GM18870 (cell line): ENCODE data around the gene FSIP1.

ENCODE experiments used
- ATAC-seq: cut with Tn5 transposase; IDR thresholded peaks from one replicate; pipeline ENCODE4 v1.9.1; 2021; ENCODE audit warnings: moderate library complexity; ENCODE audit not compliant: unreplicated experiment

FSIP1 gene

DNA sequence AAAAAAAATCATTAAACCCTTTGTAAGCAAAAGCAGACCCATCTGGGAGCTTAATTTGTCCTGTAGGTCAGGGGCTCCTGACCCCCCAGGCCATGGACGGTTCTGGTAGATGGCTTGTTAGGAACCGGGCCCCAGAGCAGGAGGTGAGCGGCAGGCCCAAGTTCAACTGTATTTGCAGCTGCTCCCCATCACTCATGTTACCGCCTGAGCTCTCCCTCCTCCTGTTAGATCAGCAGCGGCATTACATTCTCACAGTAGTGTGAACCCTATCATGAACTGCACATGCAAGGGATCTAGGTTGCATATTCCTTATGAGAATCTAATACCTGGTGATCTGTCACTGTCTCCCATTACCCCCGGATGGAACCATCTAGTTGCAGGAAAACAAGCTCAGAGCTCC is 60.7 kb downstream of the FSIP1 start:
- ATAC-seq: no peak

- no peak for ATAC-seq
Observed at GRCh38 chr15:39720621-39721611, 61.7 kb downstream of the FSIP1 start.

- no peak for ATAC-seq
Observed at GRCh38 chr15:39720081-39720480, 62.6 kb downstream of the FSIP1 start.

- no peak for ATAC-seq
Observed at GRCh38 chr15:39719109-39719508, 63.5 kb downstream of the FSIP1 start.

GRCh38 chr15:39717134-39717533 is 65.5 kb downstream of the FSIP1 start:
- no peak for ATAC-seq

DNA sequence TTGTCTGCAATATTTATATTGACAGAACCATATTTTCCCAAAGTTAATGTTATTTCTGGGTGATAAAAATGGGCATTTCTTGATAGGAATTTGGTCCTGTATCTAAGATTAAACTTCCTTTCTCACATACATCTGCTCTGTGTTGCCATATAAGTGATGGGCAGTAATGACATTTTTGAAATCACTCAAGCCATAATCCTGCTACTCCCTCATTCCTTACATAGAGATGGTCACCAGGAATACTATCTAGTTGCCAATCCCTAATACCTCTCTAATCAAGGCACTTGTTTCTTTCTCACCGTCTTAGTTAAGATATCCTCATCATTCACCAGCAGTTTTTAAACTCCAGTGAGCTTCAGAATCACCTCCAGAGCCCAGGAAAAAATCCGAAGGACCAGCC is 68.4 kb downstream of the FSIP1 start:
- no peak for ATAC-seq

DNA sequence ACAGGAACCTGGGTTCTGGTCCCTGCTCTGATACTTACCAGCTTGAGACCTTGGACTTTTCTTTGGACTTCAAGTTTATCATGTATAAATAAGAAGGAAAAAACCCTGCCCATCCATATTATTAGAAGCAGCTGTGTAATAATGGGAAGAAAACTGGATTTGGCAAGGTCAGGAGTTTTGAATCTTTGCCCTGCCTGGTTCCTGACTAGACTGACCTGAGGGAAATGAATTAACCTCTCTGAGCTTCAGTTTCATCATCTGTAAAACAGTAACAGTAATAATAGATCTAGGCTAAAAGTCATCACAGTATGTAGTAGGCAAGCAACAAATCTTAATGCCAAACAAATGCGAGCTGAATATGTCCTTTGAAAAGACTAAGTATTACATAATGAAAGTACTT is 68.8 kb downstream of the FSIP1 start:
- ATAC-seq: no peak

DNA sequence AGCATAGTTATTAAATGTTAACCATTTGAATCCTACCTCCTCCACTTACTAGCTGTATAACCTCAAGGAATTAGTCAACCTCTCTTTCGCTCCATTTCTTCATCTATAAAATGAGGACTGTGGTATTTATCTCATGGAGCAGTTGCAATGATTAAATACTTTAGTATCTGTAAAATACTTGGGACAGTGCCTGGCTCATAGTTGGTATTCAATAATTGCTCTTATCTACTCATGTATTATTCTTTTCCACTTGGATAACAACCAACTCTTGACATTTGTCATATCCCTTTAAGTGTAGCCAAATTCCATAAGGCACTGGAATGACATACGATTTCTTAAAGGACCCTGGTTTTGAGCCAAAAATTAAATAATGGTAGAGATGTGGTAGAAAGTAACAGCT is 72.0 kb downstream of the FSIP1 start:
- no peak for ATAC-seq

DNA sequence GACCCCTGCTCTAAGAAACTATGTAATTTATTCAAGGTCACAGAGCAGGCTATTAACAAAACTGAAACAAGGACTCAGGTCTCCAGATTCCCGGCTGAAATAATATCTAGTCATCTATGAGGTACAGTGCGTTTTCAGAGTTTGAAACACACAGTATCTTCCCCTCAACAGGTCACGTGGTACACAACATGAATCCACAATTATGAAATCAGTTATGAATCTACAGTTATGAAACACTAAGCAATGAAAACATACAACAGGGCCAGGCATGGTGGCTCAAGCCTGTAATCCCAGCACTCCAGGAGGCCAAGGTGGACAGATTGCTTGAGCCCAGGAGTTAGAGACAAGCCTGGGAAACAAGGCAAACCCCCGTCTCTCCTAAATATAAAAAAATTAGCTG is 72.7 kb downstream of the FSIP1 start:
- no peak for ATAC-seq

DNA sequence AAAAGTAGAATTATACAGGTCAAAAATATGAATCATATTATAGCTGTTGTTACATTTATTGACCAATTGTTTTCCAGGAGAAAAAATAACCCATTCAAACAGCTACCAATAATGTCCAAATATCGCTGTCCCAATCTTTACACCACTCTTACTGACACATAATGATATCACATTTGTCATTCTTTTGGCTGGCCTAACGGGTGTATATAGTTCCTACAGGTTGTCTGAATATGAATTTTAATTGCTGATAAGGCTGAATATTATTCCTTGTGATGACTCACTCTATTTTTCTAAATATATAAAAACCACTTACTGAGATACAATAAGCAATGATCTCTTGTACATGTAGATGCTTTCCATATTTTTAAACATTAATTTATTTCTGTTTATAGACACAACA is 76.4 kb downstream of the FSIP1 start:
- no peak for ATAC-seq

DNA sequence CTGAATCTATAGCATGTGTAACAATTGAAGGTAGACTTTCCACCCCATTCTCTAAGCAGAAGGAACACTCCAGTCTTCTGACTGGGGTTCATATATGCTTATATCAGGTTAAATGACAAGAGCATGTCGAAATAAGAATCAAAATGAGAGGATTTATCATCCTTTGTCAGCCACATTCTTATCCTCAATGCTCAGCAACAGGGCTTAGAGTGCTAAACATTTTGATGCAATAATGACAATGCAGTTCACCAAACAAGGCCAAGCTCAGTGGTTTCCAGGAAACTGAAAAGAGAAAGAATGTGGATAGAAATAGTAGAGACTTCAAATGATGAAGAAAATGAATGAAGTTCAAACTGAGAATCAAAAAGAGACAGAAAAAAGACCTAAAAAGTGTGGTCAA is 78.0 kb downstream of the FSIP1 start:
- no peak for ATAC-seq

DNA sequence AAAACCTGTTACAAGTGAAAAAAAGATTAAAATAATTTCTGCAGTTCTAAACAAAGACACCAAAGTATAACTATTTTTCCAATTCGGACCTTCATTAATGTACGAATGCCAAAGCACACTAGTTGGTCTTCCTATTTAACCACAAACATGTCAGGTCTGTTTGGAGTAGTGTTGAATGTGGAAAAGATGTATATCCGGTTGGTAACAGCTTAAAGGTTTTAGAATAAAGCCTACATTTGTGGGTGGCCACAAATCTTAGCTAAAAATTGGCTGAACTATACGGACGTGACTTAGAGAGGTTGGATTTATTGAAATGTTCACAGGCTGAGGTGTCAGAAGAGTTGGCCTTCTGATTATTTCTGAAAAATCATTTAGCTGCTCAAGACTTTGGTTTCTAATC is 78.4 kb downstream of the FSIP1 start:
- ATAC-seq: no peak

GRCh38 chr15:39701988-39702387 is 80.7 kb downstream of the FSIP1 start:
- no peak for ATAC-seq

- ATAC-seq: no peak
Observed at GRCh38 chr15:39700375-39700700, 82.3 kb downstream of the FSIP1 start.

DNA sequence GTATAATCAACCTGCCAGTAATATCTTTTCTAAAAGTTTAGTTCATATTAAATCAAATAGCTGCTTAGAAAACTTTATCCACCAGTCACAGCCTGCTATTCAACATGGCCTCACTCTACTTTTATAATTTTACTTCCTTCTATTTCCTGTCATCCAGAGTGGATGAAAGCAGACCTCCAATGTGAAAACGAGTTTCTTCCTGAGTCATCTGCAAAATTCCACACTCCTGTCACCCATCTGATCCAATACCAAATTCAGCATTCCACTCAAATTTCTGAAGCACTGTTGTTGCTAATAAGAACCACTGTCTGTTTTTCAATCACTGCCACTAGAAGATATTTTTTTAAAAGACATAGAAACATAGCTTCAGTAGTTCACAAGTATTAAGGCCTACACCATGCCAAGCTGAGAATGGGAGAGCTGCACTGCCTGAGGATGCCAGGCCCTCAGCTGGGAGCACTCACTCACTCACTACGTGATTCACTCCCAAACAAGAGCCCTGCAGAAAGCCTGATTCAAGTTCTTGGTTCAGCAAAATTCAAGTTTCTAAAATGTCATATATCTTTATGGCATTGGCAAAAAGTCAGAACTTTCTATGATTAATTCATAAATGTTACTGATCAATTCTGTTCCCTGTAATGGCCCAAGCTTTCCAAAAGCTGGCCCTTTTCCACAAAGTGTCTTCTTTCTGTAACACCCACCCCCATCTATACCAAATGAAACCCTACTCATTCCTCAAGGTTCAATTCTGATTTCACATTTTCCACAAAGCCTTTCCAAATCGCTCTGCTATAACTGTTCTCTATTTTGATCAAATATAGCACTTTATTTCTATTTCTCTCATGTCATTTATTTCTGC is 82.9 kb downstream of the FSIP1 start:
- ATAC-seq: no peak

GRCh38 chr15:39698444-39699390 is 83.9 kb downstream of the FSIP1 start:
- no peak for ATAC-seq

DNA sequence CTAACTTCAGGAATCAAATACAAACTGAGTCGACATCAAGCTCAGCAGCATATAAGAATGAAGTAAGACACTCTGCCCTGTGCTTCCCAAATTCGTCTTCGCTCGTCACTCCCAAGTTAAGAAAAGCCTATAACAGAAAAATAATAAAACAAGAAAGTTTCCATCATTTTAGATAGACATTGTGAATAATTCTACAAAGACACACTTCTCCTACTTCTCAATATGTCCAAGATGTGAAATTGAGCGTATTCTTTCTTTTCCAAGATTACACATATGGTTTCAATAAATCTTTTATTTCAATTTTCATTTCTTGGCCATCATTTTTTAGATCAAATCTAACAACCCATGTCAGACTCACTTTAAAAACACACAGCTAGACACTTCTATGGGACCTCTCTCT is 85.1 kb downstream of the FSIP1 start:
- ATAC-seq: no peak

DNA sequence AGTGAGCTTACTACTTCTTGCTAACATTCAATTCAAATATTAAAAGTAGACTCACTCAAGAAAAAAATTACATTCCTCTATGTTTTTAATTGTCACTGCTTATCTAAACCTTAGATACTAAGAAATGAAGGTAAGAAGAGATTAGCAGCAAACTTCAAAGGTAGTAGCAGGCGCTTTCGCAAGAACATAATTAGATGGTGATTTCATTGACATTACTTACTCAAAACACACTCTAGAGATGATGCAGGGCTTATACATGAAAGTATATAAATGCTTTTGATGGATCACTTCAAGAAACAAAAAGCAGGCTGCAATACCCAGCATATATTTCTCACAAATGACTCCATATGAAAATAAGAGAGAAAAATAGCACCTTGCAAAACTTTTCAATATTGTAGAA is 86.8 kb downstream of the FSIP1 start:
- ATAC-seq: no peak

DNA sequence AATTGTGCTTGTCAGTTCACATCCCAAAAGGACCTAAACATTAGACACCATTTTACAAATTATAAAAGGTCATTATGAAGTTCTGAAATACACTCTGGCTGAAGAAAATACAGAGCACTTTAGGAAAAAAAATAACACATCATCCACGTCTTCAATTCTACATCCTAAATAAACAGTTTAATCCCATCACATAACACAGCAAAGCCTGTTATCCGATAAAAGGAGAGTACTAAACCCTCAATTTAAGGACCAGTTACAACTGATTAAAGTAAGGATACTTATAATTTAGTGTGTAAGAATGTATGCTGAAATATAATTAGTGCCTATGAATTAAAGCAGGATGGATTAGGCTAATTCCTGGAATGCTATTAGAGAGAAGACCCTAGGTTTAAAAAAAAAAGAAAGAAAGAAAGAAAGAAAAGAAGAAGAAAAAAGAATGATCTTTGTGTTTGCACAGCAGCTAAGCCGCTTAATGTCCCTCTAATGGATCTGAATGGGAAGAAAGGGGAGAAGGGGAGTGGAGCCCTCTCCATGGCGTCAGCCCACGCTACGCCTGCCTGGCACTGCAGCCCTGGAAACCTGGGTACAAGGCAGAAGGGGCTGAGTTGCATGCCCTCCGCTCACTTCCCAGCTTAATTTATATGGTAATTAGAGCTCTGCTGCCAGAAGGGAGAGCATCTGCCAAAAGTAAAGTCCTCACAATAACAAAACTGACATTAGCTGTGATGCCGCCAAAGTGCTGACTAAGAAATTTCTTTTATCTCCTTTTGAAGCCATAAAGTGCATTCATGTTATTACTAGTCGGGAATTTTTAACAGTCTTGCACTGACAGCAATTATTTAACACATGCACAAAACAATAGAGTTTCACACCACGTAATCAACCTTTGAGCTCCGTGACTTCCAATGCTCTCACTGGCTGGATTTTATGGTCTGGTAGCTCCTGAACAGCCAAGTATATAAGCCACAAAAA is 90.0 kb downstream of the FSIP1 start:
- ATAC-seq: no peak
